Gastroesophageal sphincter (tissue), 3 donors: ENCODE results near the gene EPB41L4B.

Experiments
- EP300 ChIP-seq: sonication (generic); formaldehyde crosslinking; IDR thresholded peaks from one replicate; pipeline ENCODE4 v1.6.1; 2017; ENCODE audit warnings: antibody characterized with exemption, mild to moderate bottlenecking
- POLR2AphosphoS5 ChIP-seq: sonication (generic); formaldehyde crosslinking; IDR thresholded peaks from one replicate; pipeline ENCODE4 v1.6.1; 2017; ENCODE audit warnings: antibody characterized with exemption
- TF ChIP-seq, protein P1 (sequence below), 4 experiments: fragments of 200-600 bp in 2 of 4; fragments of 450-650 bp in 2 of 4; sonication (generic) in 1 of 4; IDR thresholded peaks; one replicate each; pipeline ENCODE4 v1.5.1; 2017 to 2019; ENCODE audit warnings: antibody characterized with exemption in 4 of 4, mild to moderate bottlenecking in 2 of 4, moderate library complexity in 2 of 4

DNA sequence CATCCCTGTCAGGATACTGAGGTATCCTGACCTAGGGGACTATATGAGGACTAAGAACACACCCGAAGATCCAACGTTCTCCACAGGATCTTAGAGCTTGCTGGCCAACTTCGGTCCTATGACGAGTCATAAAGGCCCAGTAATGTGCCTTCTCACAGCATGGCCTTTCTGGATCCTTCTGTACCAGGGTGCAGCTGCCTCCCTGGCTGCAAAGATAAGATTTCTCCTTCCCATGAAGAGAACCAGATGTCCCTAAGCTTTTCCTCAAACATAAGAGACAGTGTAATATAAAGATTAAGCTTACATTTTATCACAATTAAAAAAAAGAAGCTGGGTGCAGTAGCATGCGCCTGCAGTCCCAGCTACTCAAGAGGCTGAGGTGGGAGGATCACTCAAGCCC lies 18.3 kb downstream of the EPB41L4B start:
- TF ChIP-seq EP300 (no peak), POLR2AphosphoS5 (no peak)
- TF ChIP-seq, protein P1, sequence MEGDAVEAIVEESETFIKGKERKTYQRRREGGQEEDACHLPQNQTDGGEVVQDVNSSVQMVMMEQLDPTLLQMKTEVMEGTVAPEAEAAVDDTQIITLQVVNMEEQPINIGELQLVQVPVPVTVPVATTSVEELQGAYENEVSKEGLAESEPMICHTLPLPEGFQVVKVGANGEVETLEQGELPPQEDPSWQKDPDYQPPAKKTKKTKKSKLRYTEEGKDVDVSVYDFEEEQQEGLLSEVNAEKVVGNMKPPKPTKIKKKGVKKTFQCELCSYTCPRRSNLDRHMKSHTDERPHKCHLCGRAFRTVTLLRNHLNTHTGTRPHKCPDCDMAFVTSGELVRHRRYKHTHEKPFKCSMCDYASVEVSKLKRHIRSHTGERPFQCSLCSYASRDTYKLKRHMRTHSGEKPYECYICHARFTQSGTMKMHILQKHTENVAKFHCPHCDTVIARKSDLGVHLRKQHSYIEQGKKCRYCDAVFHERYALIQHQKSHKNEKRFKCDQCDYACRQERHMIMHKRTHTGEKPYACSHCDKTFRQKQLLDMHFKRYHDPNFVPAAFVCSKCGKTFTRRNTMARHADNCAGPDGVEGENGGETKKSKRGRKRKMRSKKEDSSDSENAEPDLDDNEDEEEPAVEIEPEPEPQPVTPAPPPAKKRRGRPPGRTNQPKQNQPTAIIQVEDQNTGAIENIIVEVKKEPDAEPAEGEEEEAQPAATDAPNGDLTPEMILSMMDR (IDR thresholded peaks at IDR 0.05) = no peak
